22Rv1 (cell line): Measurements from ENCODE around the gene FAM131A.

Experiments used
- ZFX ChIP-seq: fragments of 450-650 bp; IDR thresholded peaks from 2 replicates; pipeline ENCODE4 v1.6.1; 2017; ENCODE audit warnings: antibody characterized with exemption, borderline replicate concordance
- TF ChIP-seq, protein P1 (sequence below): fragments of 450-650 bp; IDR thresholded peaks from 2 replicates; pipeline ENCODE4 v1.5.1; 2017; ENCODE audit warnings: mild to moderate bottlenecking

DNA sequence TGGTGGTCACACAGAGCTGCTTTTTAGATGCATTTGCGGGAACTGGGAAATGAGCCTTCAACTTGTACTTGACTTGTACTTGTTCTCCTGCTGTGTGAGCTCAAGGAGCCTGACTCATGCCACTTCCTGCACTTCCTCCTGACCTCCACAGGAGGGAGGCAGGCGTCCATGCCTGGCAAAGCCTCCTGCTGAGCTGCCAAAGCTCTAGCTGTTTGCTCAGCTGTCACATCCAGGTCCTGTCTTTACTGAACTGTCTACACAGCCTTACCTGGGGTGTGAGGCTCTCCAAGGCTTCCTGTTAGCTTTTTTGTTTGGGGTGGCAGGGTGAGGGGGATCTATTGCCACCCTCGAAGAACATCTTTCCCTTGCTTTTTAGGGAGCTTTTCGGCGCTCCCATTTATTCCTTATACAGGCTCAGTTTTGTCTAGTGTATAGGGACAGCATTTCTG lies 34.2 kb downstream of the FAM131A start:
- TF ChIP-seq, protein P1, sequence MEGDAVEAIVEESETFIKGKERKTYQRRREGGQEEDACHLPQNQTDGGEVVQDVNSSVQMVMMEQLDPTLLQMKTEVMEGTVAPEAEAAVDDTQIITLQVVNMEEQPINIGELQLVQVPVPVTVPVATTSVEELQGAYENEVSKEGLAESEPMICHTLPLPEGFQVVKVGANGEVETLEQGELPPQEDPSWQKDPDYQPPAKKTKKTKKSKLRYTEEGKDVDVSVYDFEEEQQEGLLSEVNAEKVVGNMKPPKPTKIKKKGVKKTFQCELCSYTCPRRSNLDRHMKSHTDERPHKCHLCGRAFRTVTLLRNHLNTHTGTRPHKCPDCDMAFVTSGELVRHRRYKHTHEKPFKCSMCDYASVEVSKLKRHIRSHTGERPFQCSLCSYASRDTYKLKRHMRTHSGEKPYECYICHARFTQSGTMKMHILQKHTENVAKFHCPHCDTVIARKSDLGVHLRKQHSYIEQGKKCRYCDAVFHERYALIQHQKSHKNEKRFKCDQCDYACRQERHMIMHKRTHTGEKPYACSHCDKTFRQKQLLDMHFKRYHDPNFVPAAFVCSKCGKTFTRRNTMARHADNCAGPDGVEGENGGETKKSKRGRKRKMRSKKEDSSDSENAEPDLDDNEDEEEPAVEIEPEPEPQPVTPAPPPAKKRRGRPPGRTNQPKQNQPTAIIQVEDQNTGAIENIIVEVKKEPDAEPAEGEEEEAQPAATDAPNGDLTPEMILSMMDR = peak; percentile 97
- no peak for TF ChIP-seq ZFX
